ENCODE data around the gene MALT1. TPM values are rescaled to one million over a fixed set of nuclear protein-coding genes. Genes with fewer than 3 reads are reported as not detected.
"Not testable (repeated sequence)": the region's sequence is repeated elsewhere in the genome, so short reads cannot be mapped to it uniquely, and the experiment has no call there.

MALT1 gene
- total RNA-seq, 1 experiment from 2014 or later = 34.0 TPM

DNA sequence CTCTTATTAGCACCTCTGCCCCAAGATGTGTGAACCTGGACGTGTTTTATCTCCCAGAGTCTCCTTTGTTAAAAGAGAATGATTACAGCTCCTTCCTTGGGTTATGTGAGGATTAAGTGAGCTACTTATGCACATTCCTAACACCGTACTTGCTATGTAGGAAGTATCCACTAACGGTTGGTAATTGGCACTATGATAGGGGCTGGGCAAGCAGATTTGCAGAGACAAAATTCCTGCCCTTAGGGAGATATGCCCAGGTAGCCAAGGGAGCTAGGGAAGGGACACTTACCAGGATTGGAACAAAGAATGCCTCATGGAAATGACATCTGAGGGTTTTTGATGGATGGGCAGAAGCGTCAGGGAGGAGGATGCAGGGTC is 30.8 kb upstream of the MALT1 start:
- H3K27ac ChIP-seq (ENCODE audit: low read length) = no peak overlapping the region
- H3K27me3 ChIP-seq (ENCODE audit: control insufficient read depth, insufficient read depth, low read length) = no peaks in the 10 kb centered on the region
- no peak overlapping the region for H3K4me3 ChIP-seq (ENCODE audit: low read depth in 2 of 2, low read length in 2 of 2)
- ChIA-PET POLR2A (no interaction called here), CTCF (no interaction called here)
- peaks cover 5% of the 10 kb centered on the region for H3K4me1 ChIP-seq (ENCODE audit: control insufficient read depth, insufficient read depth, low read length)
- no peak for TF ChIP-seq CTCF (IDR thresholded peaks at IDR 0.05)
- TF ChIP-seq SIN3A (IDR thresholded peaks at IDR 0.05; ENCODE audit: borderline replicate concordance, insufficient read depth, low read depth, low read length) = no peak
- TF ChIP-seq REST (IDR thresholded peaks at IDR 0.05; ENCODE audit: insufficient read depth in 1 of 2, low read depth in 2 of 2, low read length in 1 of 2) = no peak
- no peak for TF ChIP-seq POLR2AphosphoS5 (IDR thresholded peaks at IDR 0.05; ENCODE audit: low read depth, low read length)
- no peak for TF ChIP-seq TCF7L2 (IDR thresholded peaks at IDR 0.05; ENCODE audit: low read depth, low read length)
- ATAC-seq (no peak), DNase-seq (ENCODE audit: low read depth, low spot score) (no peak)
- no TSS peak for BruUV-seq (replicated peaks)
- H3K9me3 ChIP-seq (ENCODE audit: control insufficient read depth, insufficient read depth, low read depth, low read length) = no peaks in the 10 kb centered on the region
- H3K36me3 ChIP-seq (ENCODE audit: control insufficient read depth, insufficient read depth, low read length) = no peaks in the 10 kb centered on the region
- intact Hi-C loops (cut with micrococcal nuclease; ENCODE audit: unreplicated experiment) (no loop called here), in situ Hi-C loops (cut with HindIII; ENCODE audit: low pct_unique_long_range_greater_than_20kb, low sequenced_read_pairs) (no loop called here)

- intact Hi-C loops (cut with micrococcal nuclease; ENCODE audit: unreplicated experiment) = no loop called here
- ChIA-PET CTCF (no interaction called here), POLR2A (no interaction called here)
- BruUV-seq (replicated peaks) = no TSS peak
- H3K27ac ChIP-seq (ENCODE audit: low read length) = no peak overlapping the region
- in situ Hi-C loops (cut with HindIII; ENCODE audit: low pct_unique_long_range_greater_than_20kb, low sequenced_read_pairs) = no loop called here
- TF ChIP-seq CTCF (IDR thresholded peaks at IDR 0.05) = no peak
- TF ChIP-seq TCF7L2 (IDR thresholded peaks at IDR 0.05; ENCODE audit: low read depth, low read length) = no peak
- TF ChIP-seq REST (IDR thresholded peaks at IDR 0.05; ENCODE audit: insufficient read depth in 1 of 2, low read depth in 2 of 2, low read length in 1 of 2) = no peak
- no peak for TF ChIP-seq SIN3A (IDR thresholded peaks at IDR 0.05; ENCODE audit: borderline replicate concordance, insufficient read depth, low read depth, low read length)
- TF ChIP-seq POLR2AphosphoS5 (IDR thresholded peaks at IDR 0.05; ENCODE audit: low read depth, low read length) = no peak
- no peak overlapping the region for H3K4me3 ChIP-seq (ENCODE audit: low read depth in 2 of 2, low read length in 2 of 2)
- no peak for DNase-seq (ENCODE audit: low read depth, low spot score)
- H3K4me1 ChIP-seq (ENCODE audit: control insufficient read depth, insufficient read depth, low read length) = peaks cover 5% of the 10 kb centered on the region
- H3K9me3 ChIP-seq (ENCODE audit: control insufficient read depth, insufficient read depth, low read depth, low read length) = no peaks in the 10 kb centered on the region
- H3K27me3 ChIP-seq (ENCODE audit: control insufficient read depth, insufficient read depth, low read length) = no peaks in the 10 kb centered on the region
- ATAC-seq = no peak
- no peaks in the 10 kb centered on the region for H3K36me3 ChIP-seq (ENCODE audit: control insufficient read depth, insufficient read depth, low read length)
Measured at GRCh38 chr18:58640891-58641610, 30.2 kb upstream of the MALT1 start.

DNA sequence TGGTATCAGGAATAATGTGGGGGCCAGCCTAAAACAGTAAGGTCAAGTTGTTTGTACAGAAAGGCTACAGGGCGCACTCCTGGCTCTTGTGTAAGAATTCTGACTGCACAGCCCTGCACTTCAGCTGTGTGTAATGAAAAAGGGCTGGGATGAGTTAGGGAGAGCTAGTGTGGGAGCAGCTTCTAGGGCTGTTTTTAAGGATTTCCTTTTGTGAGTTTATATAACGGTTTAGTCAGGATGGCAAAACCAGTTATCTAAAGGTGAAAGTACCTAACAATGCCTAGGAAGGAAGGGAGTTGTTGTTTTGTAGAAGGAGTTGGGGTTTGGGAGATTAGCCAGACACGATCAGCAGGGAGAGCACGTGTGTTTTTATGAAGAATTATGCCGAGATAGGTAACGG is 27.7 kb upstream of the MALT1 start:
- DNase-seq (ENCODE audit: low read depth, low spot score); POLR2A ChIA-PET; BruUV-seq (replicated peaks); ATAC-seq; H3K9me3 ChIP-seq (ENCODE audit: control insufficient read depth, insufficient read depth, low read depth, low read length); H3K27me3 ChIP-seq (ENCODE audit: control insufficient read depth, insufficient read depth, low read length); in situ Hi-C loops (cut with HindIII; ENCODE audit: low pct_unique_long_range_greater_than_20kb, low sequenced_read_pairs); H3K4me3 ChIP-seq (ENCODE audit: low read depth in 2 of 2, low read length in 2 of 2); H3K36me3 ChIP-seq (ENCODE audit: control insufficient read depth, insufficient read depth, low read length); CTCF ChIA-PET; intact Hi-C loops (cut with micrococcal nuclease; ENCODE audit: unreplicated experiment); H3K27ac ChIP-seq (ENCODE audit: low read length); H3K4me1 ChIP-seq (ENCODE audit: control insufficient read depth, insufficient read depth, low read length): not testable (repeated sequence)
